Skin epidermis (tissue), 12 donors: ENCODE data around the gene ANAPC13.

ENCODE experiments used
- H3K27ac ChIP-seq, 21 experiments: fragments of 200-600 bp; sonication (generic) in 11 of 21; one replicate each; pipeline ENCODE4 v1.5.0; 2020; ENCODE audit warnings: mild to moderate bottlenecking in 3 of 21, inconsistent platforms in 2 of 21, moderate library complexity in 2 of 21
- H3K4me3 ChIP-seq, 7 experiments: fragments of 200-600 bp; sonication (generic) in 2 of 7; one replicate each; pipeline ENCODE4 v1.5.0; 2020; ENCODE audit warnings: inconsistent platforms in 2 of 7, mild to moderate bottlenecking in 2 of 7, moderate library complexity in 1 of 7

The ANAPC13 gene

GRCh38 chr3:134485075-134485717 is 589 bp downstream of the ANAPC13 start:
- Histone ChIP-seq H3K4me3 (peak overlapping the region; percentile 51 to 93 (median 81)), H3K27ac (peak overlapping the region; percentile 70 to 99 (median 95))

GRCh38 chr3:134483195-134483900 is 2.4 kb downstream of the ANAPC13 start:
- H3K27ac ChIP-seq: peak overlapping the region in 16 of 21 experiments; percentile 10 to 99 (median 46)

GRCh38 chr3:134482622-134483021 is 3.2 kb downstream of the ANAPC13 start:
- peak overlapping the region in 13 of 21 experiments; percentile 10 to 99 (median 45) for H3K27ac ChIP-seq

More at GRCh38 chr3:134483195-134483900, 2.4 kb downstream of the ANAPC13 start:
- H3K4me3 ChIP-seq: no peak overlapping the region

GRCh38 chr3:134481166-134481565 is 4.6 kb downstream of the ANAPC13 start:
- H3K4me3 ChIP-seq: no peak overlapping the region

More at GRCh38 chr3:134482622-134483021, 3.2 kb downstream of the ANAPC13 start:
- no peak overlapping the region for H3K4me3 ChIP-seq

GRCh38 chr3:134480546-134480945 is 5.2 kb downstream of the ANAPC13 start:
- H3K4me3 ChIP-seq: no peak overlapping the region
- H3K27ac ChIP-seq: no peak overlapping the region

More at GRCh38 chr3:134481166-134481565, 4.6 kb downstream of the ANAPC13 start:
- H3K27ac ChIP-seq: no peak overlapping the region

- peak overlapping the region in 2 of 21 experiments; percentile 49 to 64 for H3K27ac ChIP-seq
- no peak overlapping the region for H3K4me3 ChIP-seq
Measured at GRCh38 chr3:134477938-134478337, 7.8 kb downstream of the ANAPC13 start.

- H3K27ac ChIP-seq: peak overlapping the region in 7 of 21 experiments; percentile 12 to 65 (median 49)
Measured at GRCh38 chr3:134477002-134477401, 8.8 kb downstream of the ANAPC13 start.

GRCh38 chr3:134476306-134476705 is 9.5 kb downstream of the ANAPC13 start:
- Histone ChIP-seq H3K4me3 (no peak overlapping the region), H3K27ac (peak overlapping the region in 7 of 21 experiments; percentile 12 to 65 (median 49))

More at GRCh38 chr3:134477002-134477401, 8.8 kb downstream of the ANAPC13 start:
- H3K4me3 ChIP-seq: no peak overlapping the region

- Histone ChIP-seq H3K27ac (peak overlapping the region in 3 of 21 experiments; percentile 7 to 27 (median 27)), H3K4me3 (no peak overlapping the region)
Measured at GRCh38 chr3:134474956-134475355, 10.8 kb downstream of the ANAPC13 start.

- H3K4me3 ChIP-seq: no peak overlapping the region
- peak overlapping the region in 2 of 21 experiments; percentile 14 to 27 for H3K27ac ChIP-seq
Measured at GRCh38 chr3:134473868-134474546, 11.8 kb downstream of the ANAPC13 start.

- Histone ChIP-seq H3K4me3 (no peak overlapping the region), H3K27ac (peak overlapping the region in 2 of 21 experiments; percentile 8 to 49)
Measured at GRCh38 chr3:134472831-134473230, 13.0 kb downstream of the ANAPC13 start.

GRCh38 chr3:134471521-134472193 is 14.1 kb downstream of the ANAPC13 start:
- no peak overlapping the region for H3K4me3 ChIP-seq
- peak overlapping the region in 2 of 21 experiments; percentile 49 to 55 for H3K27ac ChIP-seq

- Histone ChIP-seq H3K4me3 (no peak overlapping the region), H3K27ac (no peak overlapping the region)
Measured at GRCh38 chr3:134468519-134468918, 17.3 kb downstream of the ANAPC13 start.

- H3K27ac ChIP-seq: no peak overlapping the region
- no peak overlapping the region for H3K4me3 ChIP-seq
Measured at GRCh38 chr3:134466331-134466730, 19.5 kb downstream of the ANAPC13 start.

GRCh38 chr3:134464689-134465365 is 21.0 kb downstream of the ANAPC13 start:
- Histone ChIP-seq H3K27ac (peak overlapping the region in 17 of 21 experiments; percentile 2 to 83 (median 60)), H3K4me3 (no peak overlapping the region)

- Histone ChIP-seq H3K4me3 (no peak overlapping the region), H3K27ac (peak overlapping the region in 18 of 21 experiments; percentile 4 to 94 (median 62))
Measured at GRCh38 chr3:134464064-134464688, 21.6 kb downstream of the ANAPC13 start.

GRCh38 chr3:134463676-134464063 is 22.1 kb downstream of the ANAPC13 start:
- Histone ChIP-seq H3K4me3 (no peak overlapping the region), H3K27ac (peak overlapping the region in 16 of 21 experiments; percentile 5 to 94 (median 70))

- Histone ChIP-seq H3K27ac (peak overlapping the region in 20 of 21 experiments; percentile 6 to 94 (median 70)), H3K4me3 (no peak overlapping the region)
Measured at GRCh38 chr3:134462331-134462941, 23.3 kb downstream of the ANAPC13 start.
